Measurements from ENCODE around the gene NSRP1. TPM values are rescaled to one million over a fixed set of nuclear protein-coding genes. Genes with fewer than 3 reads are reported as not detected.

Gene NSRP1
- total and polyA plus RNA-seq, 2 of the 8 experiments (the other 6 are each of a cell fraction or from before 2014, with no cell fraction given): 6.1 to 22.4 TPM

GRCh38 chr17:30134551-30134950 lies 17.9 kb downstream of the NSRP1 start:
- no peak for FAIRE-seq
- DNase-seq (ENCODE audit: low read depth in 1 of 2, low spot score in 2 of 2): no peak
- no peak for TF ChIP-seq ATF3 (IDR thresholded peaks at IDR 0.05; ENCODE audit: insufficient read depth, low read depth, low read length)
- no peak for TF ChIP-seq CBX5 (IDR thresholded peaks at IDR 0.05; ENCODE audit: low read depth, low read length)
- TF ChIP-seq TAF7 (optimal IDR thresholded peaks at IDR 0.05; ENCODE audit: borderline replicate concordance, low read depth, low read length): no peak
- TF ChIP-seq MAFK (IDR thresholded peaks at IDR 0.05; ENCODE audit: low read depth, low read length): no peak
- no peak for TF ChIP-seq POU5F1 (IDR thresholded peaks at IDR 0.05; ENCODE audit: low read depth, low read length)
- no peak for TF ChIP-seq SIRT6 (IDR thresholded peaks at IDR 0.05; ENCODE audit: low read length)
- no peak for TF ChIP-seq BACH1 (IDR thresholded peaks at IDR 0.05; ENCODE audit: low read length)
- TF ChIP-seq E2F6 (IDR thresholded peaks at IDR 0.05): no peak
- no peak for TF ChIP-seq EZH2 (IDR thresholded peaks at IDR 0.05; ENCODE audit: low read depth, low read length, severe bottlenecking)
- no peak for TF ChIP-seq SP1 (IDR thresholded peaks at IDR 0.05; ENCODE audit: low read depth, low read length)
- TF ChIP-seq EP300 (IDR thresholded peaks at IDR 0.05; ENCODE audit: borderline replicate concordance in 1 of 2, low read depth in 2 of 2, low read length in 2 of 2): no peak
- no peak for TF ChIP-seq ASH2L (IDR thresholded peaks at IDR 0.05; ENCODE audit: low read length)
- TF ChIP-seq SP4 (IDR thresholded peaks at IDR 0.05; ENCODE audit: low read length): no peak
- no peak for TF ChIP-seq CBX8 (IDR thresholded peaks at IDR 0.05; ENCODE audit: borderline replicate concordance, low read depth, low read length)
- TF ChIP-seq KDM5A (IDR thresholded peaks at IDR 0.05; ENCODE audit: low read length): no peak

More at GRCh38 chr17:30134551-30134950, 17.9 kb downstream of the NSRP1 start:
- peaks cover 0 to 2% of the 10 kb centered on the region in 2 experiments for H4K20me1 ChIP-seq (replicated peaks in 1 of 2; ENCODE audit: control insufficient read depth in 1 of 2, insufficient read depth in 2 of 2, low read length in 2 of 2)
- no peak overlapping the region for H2AFZ ChIP-seq (ENCODE audit: low read length)
- H3K9me3 ChIP-seq (ENCODE audit: insufficient read depth in 2 of 2, low read depth in 1 of 2, low read length in 1 of 2): no peaks in the 10 kb centered on the region
- H3K4me1 ChIP-seq (replicated peaks in 1 of 4; ENCODE audit: control insufficient read depth in 3 of 4, insufficient read depth in 4 of 4, low read length in 3 of 4): peaks cover 0 to 4% (median 1%) of the 10 kb centered on the region in 4 experiments; a peak in 2 of 7 replicates
- H2BK5ac ChIP-seq (ENCODE audit: low read depth, low read length): no peak overlapping the region
- no peaks in the 10 kb centered on the region for H3K23me2 ChIP-seq (ENCODE audit: low read depth, low read length)
- POLR2A ChIA-PET (ENCODE audit: partially characterized antibody): no interaction called here
- no peak overlapping the region for H3K9ac ChIP-seq (replicated peaks in 1 of 4; ENCODE audit: extremely low read depth in 1 of 4, low read depth in 3 of 4, low read length in 3 of 4)
- H3K4me2 ChIP-seq (ENCODE audit: insufficient read depth in 1 of 2, low read depth in 2 of 2, low read length in 2 of 2): no peak overlapping the region
- H3K4me3 ChIP-seq (ENCODE audit: extremely low read depth in 1 of 4, insufficient read depth in 2 of 4, low read depth in 3 of 4, low read length in 4 of 4): no peak overlapping the region
- no peak overlapping the region for H2AK5ac ChIP-seq (ENCODE audit: low read depth, low read length)
- peaks cover 0 to 18% (median 0%) of the 10 kb centered on the region in 4 experiments; a peak in 3 of 8 replicates for H3K36me3 ChIP-seq (ENCODE audit: control insufficient read depth in 2 of 4, insufficient read depth in 4 of 4, low read length in 3 of 4)
- H2BK120ac ChIP-seq (replicated peaks; ENCODE audit: low read depth, low read length): no peak overlapping the region
- no peak overlapping the region for H3K27ac ChIP-seq (ENCODE audit: low read depth, low read length)
- no peak overlapping the region for H3K14ac ChIP-seq (ENCODE audit: insufficient read length)
- peaks cover 2% of the 10 kb centered on the region; the same call in 1 of the 2 replicates for H3K79me1 ChIP-seq (ENCODE audit: low read depth, low read length)
- no peak overlapping the region for H4K8ac ChIP-seq (ENCODE audit: extremely low read depth, insufficient read depth, low read length)
- H2BK15ac ChIP-seq (ENCODE audit: low read length): no peak overlapping the region
- CTCF ChIA-PET (ENCODE audit: partially characterized antibody): interaction anchor here (0.7 to 2.9 kb wide), 4 partner anchors 9 to 1489 kb away, joined by 3 to 11 read pairs (median 4); no protein-coding TSS in a partner anchor
- H3K4ac ChIP-seq (replicated peaks; ENCODE audit: insufficient read length, low read depth, low read length): no peak overlapping the region
- no peak overlapping the region for H4K5ac ChIP-seq (ENCODE audit: insufficient read length, low read depth, low read length)
- H3K79me2 ChIP-seq (ENCODE audit: control insufficient read depth in 1 of 2, insufficient read depth in 2 of 2, low read length in 2 of 2): peaks cover 0 to 59% of the 10 kb centered on the region in 2 experiments; a peak in 2 of 4 replicates
- no peak overlapping the region for H4K91ac ChIP-seq (replicated peaks; ENCODE audit: insufficient read length, low read length)
- no peak overlapping the region for H3K56ac ChIP-seq (replicated peaks; ENCODE audit: insufficient read length, low read depth, low read length)
- H3K27me3 ChIP-seq (replicated peaks in 1 of 4; ENCODE audit: control insufficient read depth in 3 of 4, extremely low read depth in 1 of 4, insufficient read depth in 3 of 4, low read length in 3 of 4): no peaks in the 10 kb centered on the region
- H3K18ac ChIP-seq (ENCODE audit: extremely low read depth, low read length): no peak overlapping the region
- H2BK12ac ChIP-seq (ENCODE audit: low read depth, low read length): no peak overlapping the region
- H2BK20ac ChIP-seq (ENCODE audit: low read length): no peak overlapping the region
- no peak overlapping the region for H3K23ac ChIP-seq (ENCODE audit: insufficient read length)
